Heart left ventricle (tissue), 13 donors: ENCODE measurements around the gene TRNP1.

Experiments used
- POLR2A ChIP-seq, 2 donors: fragments of 450-650 bp; IDR thresholded peaks; one replicate each; pipeline ENCODE4 v1.6.1; 2017; ENCODE audit warnings: antibody characterized with exemption in 2 of 2, mild to moderate bottlenecking in 2 of 2, moderate library complexity in 2 of 2
- TF ChIP-seq, protein P1 (sequence below), 12 donors: fragments of 200-600 bp; sonication (generic) in 4 of 12; IDR thresholded peaks; one replicate each; pipeline versions ENCODE4 v1.5.0 to v1.8.0; 2018 to 2022; ENCODE audit warnings: antibody characterized with exemption in 12 of 12, mild to moderate bottlenecking in 5 of 12
- donor health status: ischemic (EF 13 %, LVEDD 7.1; RV severe dilation, severe dysfunction).
- donor health status: DM: no; HTN: yes; CAD: no.
- donor health status: DM: no; HTN: no; CAD: no.
- donor health status: ischemic (EF 25% LVEDD 6.9; RV normal size, moderate dysfunction).
- donor health status: ischemic (EF 25% LVEDD 5.7; RV mildly dilated, moderate dysfunction).
- donor health status: ischemic (EF 35%, LVEDD 5.7; RV mildly dilated, moderate dysfunction).
- donor health status: nonischemic (EF 11% LVEDD 7.7; RV severe dilation, severe dysfunction).
- donor health status: DM: yes; HTN: yes; CAD: no.
- donor health status: PGD.
- donor health status: ischemic (EF 29% LVEDD 5.4; RV normal size, mild dysfunction).
- donor health status: nonischemic (EF 23%, LVEDD 6.1; RV moderate dilation, normal function).

DNA sequence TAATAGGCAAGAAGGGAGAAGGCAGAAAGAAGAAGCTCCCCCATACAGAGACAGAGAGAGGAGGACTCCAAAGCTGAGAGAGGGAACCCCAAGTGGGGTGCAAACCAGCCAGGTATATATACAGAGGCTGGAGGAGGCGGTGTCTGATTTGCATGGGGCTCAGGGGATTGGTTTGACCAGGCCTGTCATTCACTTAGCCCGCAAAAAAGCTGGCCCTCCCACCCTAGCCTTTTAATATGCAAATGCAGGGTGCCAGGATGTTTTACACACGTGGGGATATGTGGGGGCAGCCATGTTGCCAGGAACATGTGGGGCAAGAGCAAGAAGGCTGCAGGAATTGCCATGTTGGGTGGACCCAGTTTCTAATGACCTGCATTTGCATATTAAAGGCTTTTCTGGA is 56.1 kb downstream of the TRNP1 start:
- no peak for TF ChIP-seq POLR2A (IDR thresholded peaks at IDR 0.05)
- TF ChIP-seq, protein P1, sequence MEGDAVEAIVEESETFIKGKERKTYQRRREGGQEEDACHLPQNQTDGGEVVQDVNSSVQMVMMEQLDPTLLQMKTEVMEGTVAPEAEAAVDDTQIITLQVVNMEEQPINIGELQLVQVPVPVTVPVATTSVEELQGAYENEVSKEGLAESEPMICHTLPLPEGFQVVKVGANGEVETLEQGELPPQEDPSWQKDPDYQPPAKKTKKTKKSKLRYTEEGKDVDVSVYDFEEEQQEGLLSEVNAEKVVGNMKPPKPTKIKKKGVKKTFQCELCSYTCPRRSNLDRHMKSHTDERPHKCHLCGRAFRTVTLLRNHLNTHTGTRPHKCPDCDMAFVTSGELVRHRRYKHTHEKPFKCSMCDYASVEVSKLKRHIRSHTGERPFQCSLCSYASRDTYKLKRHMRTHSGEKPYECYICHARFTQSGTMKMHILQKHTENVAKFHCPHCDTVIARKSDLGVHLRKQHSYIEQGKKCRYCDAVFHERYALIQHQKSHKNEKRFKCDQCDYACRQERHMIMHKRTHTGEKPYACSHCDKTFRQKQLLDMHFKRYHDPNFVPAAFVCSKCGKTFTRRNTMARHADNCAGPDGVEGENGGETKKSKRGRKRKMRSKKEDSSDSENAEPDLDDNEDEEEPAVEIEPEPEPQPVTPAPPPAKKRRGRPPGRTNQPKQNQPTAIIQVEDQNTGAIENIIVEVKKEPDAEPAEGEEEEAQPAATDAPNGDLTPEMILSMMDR (IDR thresholded peaks at IDR 0.05), result no peak
